Ovary (tissue), 9 donors: ENCODE results near the gene IL3RA. TPM values are rescaled to one million over a fixed set of nuclear protein-coding genes. Genes with fewer than 3 reads are reported as not detected.

Source experiments
- DNase-seq, 5 donors: peaks; one replicate each; pipeline ENCODE4 v3.0.0-alpha.2; 2019 to 2020
- H3K27ac ChIP-seq, 2 donors: fragments of 200-600 bp; one replicate each; pipeline versions ENCODE4 v1.5.1 to v1.8.0; 2019 to 2022
- H3K27me3 ChIP-seq: fragments of 200-600 bp; one replicate; pipeline ENCODE4 v1.8.0; 2022
- H3K36me3 ChIP-seq: fragments of 200-600 bp; sonication (generic); one replicate; pipeline ENCODE4 v1.5.1; 2019
- H3K4me1 ChIP-seq: one replicate; pipeline ENCODE4 v1.8.1; 2013; ENCODE audit warnings: mild to moderate bottlenecking, moderate library complexity; ENCODE audit not compliant: insufficient read depth
- H3K4me3 ChIP-seq: fragments of 200-600 bp; sonication (generic); one replicate; pipeline ENCODE4 v1.5.1; 2017
- H3K9me3 ChIP-seq, 2 donors: fragments of 200-600 bp in 1 of 2; sonication (generic) in 1 of 2; one replicate each; pipeline versions ENCODE4 v1.5.1 to v1.8.1; 2013 to 2019; ENCODE audit warnings: mild to moderate bottlenecking in 1 of 2, moderate library complexity in 1 of 2
- CTCF ChIP-seq, 3 donors: fragments of 450-650 bp in 2 of 3; fragments of 200-600 bp in 1 of 3; IDR thresholded peaks; one replicate each; pipeline versions ENCODE4 v1.5.1 to v1.8.0; 2016 to 2022; ENCODE audit warnings: antibody characterized with exemption in 3 of 3, mild to moderate bottlenecking in 1 of 3
- EP300 ChIP-seq: sonication (generic); formaldehyde crosslinking; IDR thresholded peaks from one replicate; pipeline ENCODE4 v1.6.1; 2017; ENCODE audit warnings: antibody characterized with exemption
- POLR2A ChIP-seq: fragments of 450-650 bp; IDR thresholded peaks from one replicate; pipeline ENCODE4 v1.6.1; 2017; ENCODE audit warnings: antibody characterized with exemption, mild to moderate bottlenecking, moderate library complexity
- WGBS, 3 donors: extraction: QIAGEN DNeasy Blood & Tissue Kit in 1 of 3; methylation state at CpG; one replicate each; pipeline versions ENCODE4 v1.1.5 to v1.1.7; 2013 to 2017; 5-methylcytosine and 5-hydroxymethylcytosine counted together
- intact Hi-C, 4 donors: fragments of 100-400 bp; cut with DNase I; formaldehyde crosslinking; loops; one replicate each; pipeline versions ENCODE4 v1.11.0 to v1.15.1; 2022 to 2023
- polyA plus RNA-seq, 2 donors: library from polyadenylated mRNA; stranded (reverse); fragments of 200-250 nt in 1 of 2; fragments of 350-450 nt in 1 of 2; fragmentation: Illumina TruSeq in 1 of 2; extraction: RNeasy Lipid Tissue Mini Kit (QIAGEN cat#74804) in 1 of 2; gene quantifications; one replicate each; pipeline ENCODE4 v1.2.3, GENCODE V29; 2013 to 2014
- total RNA-seq, 7 donors: library from RNA; depleted of rRNA in 2 of 7; stranded (reverse); fragments of >200 nt in 2 of 7; fragmentation: NEBNext Ultra II Directional in 3 of 7; extraction: Animal tissue kit (Norgen Biotek cat#: 25700) in 3 of 7; gene quantifications; one replicate each; pipeline versions ENCODE4 v1.1.0 to v1.2.4, GENCODE V29; 2016 to 2023
- donor health status: DM: no; HTN: no; CAD: no; lungs with moderate emphysema.
- donor health status: DM: no; HTN: no; CAD: no.
- donor health status: Bipolar disorder and iron deficiency.
- donor health status: DM: yes; HTN: yes; CAD: no.
- donor health status: DM: no; HTN: no; CAD: no.
- donor health status: DM: yes; HTN: yes; CAD: no.

Gene IL3RA
- total and polyA plus RNA-seq, 9 donors: 0.12 to 5.1 (median 2.0) TPM

DNA sequence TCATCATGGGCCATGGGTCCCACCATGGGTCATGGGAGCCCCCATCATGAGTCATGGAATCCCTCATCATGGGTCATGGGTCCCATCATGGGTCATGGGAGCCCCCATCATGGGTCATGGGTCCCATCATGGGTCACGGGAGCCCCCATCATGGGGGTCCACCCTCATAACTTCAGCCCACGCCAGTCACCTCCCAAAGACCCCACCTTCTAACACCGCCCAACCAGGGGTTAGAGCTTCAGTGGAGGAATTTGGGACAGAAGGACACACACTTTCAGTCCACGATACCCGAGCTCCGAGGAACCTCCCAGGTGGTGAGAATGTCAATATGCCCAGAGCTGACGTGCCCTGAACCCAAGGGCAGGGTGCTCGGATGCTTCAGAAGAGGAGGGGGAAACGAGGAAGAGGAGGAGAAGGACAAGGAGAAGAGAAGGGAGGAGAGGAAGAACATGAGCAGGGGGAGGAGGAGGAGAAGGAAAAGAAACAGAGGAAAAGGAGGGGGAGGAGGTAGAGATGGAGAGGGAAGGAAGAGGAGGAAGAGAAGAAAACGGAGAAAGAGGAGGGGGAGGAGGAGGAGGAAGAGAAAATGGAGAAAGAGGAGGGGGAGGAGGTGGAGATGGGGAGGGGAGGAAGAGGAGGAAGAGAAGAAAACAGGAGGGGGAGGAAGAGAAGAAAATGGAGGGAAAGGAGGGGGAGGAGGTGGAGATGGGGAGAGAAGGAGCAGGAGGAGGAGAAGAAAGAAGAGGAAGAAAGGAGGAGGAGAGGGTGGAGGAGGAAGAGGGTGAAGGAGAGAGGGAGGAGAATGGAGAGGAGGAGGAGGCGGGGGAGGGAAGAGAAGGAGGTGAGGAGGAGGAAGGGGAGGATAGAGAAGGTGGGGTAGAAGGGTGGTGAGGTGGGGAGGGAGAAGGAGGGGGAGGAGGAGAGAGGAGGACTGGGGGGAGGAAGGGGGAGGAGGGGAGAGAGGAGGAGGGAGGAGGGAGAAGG lies 17.7 kb downstream of the IL3RA start:
- TF ChIP-seq POLR2A: no peak
- no peak for TF ChIP-seq EP300
- no peak for TF ChIP-seq CTCF (IDR thresholded peaks at IDR 0.05)
- Histone ChIP-seq H3K4me1 (peaks cover 6% of the 10 kb centered on the region), H3K27me3 (no peaks in the 10 kb centered on the region), H3K27ac (no peak overlapping the region), H3K9me3 (peaks cover 0 to 10% of the 10 kb centered on the region in 2 donors), H3K4me3 (no peak overlapping the region), H3K36me3 (no peaks in the 10 kb centered on the region)
- intact Hi-C loops: no loop called here
- WGBS, 3 donors: 80 to 83% (median 82%) methylated on average over 10 to 11 of the region's 11 CpGs
- no peak for DNase-seq

DNA sequence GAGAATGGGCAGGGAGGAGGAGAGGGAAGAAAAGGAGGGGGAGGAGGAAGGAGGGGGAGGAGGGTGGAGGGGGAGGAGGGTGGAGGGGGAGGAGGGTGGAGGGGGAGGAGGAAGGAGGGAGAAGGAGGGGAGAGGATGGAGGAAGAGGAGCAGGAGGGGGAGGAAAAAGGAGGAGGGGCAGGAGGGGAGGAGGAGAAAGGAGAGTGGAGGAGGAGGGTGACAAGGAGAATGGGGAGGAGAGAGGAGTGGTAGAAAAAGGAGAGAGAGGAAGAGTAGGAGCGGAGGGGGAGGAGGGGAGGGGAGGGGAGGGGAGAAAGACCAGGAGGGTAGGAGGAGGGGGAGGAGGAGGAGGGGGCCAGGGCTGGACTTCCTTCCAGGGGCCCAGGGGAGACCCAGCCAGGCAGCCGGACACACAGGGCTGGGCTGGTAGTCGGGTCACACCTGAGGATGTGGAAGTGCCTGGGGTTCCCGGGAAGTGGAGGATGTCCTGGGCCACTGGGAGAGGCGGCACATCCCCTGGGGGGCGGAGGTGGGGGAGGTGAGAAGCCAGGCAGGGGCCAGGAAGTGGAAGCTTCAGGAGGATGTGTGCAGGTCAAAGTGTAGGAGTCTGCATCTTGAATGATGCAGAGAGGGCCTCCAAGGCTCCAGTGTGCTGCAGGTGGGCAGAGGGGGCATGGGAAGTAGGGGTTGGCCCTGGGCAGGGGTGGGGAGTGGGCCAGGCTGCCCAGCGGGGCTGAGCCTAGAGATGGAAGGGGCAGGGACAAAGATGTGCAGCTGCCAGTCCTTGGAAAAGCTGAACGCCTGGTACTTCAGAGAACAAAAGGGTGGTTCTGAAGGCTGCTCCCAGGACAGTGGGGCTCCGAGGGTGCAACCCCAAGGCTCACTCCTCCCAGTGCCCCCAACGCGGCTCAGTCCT lies 18.8 kb downstream of the IL3RA start:
- Histone ChIP-seq H3K27me3 (no peaks in the 10 kb centered on the region), H3K36me3 (no peaks in the 10 kb centered on the region), H3K4me3 (no peak overlapping the region), H3K4me1 (peaks cover 6% of the 10 kb centered on the region), H3K9me3 (peaks cover 0 to 10% of the 10 kb centered on the region in 2 donors), H3K27ac (peak overlapping the region in 1 of 2 donors; percentile 54)
- peak in 3 of 5 donors; percentile 32 to 51 (median 43) for DNase-seq
- intact Hi-C loops: no loop called here
- no peak for TF ChIP-seq EP300
- TF ChIP-seq POLR2A: no peak
- no peak for TF ChIP-seq CTCF (IDR thresholded peaks at IDR 0.05)
- WGBS, 3 donors: 26 to 39% (median 34%) methylated on average over 11 of the region's 11 CpGs

- peaks cover 6% of the 10 kb centered on the region for H3K4me1 ChIP-seq
- peak in 2 of 5 donors; percentile 10 to 24 for DNase-seq
- 98 to 100% (median 99%) methylated on average over 10 of the region's 10 CpGs for WGBS, 3 donors
- H3K9me3 ChIP-seq: peaks cover 0 to 10% of the 10 kb centered on the region in 2 donors
- no peaks in the 10 kb centered on the region for H3K27me3 ChIP-seq
- no peak for TF ChIP-seq POLR2A
- TF ChIP-seq CTCF (IDR thresholded peaks at IDR 0.05): no peak
- TF ChIP-seq EP300: no peak
- no peak overlapping the region for H3K4me3 ChIP-seq
- H3K36me3 ChIP-seq: no peaks in the 10 kb centered on the region
- intact Hi-C loops: no loop called here
- H3K27ac ChIP-seq: no peak overlapping the region
These were observed 21.4 kb downstream of the IL3RA start for GRCh38 chrX:1357993-1358392.

GRCh38 chrX:1358793-1359476 lies 22.4 kb downstream of the IL3RA start:
- DNase-seq: peak in 1 of 5 donors; percentile 17
- Histone ChIP-seq H3K36me3 (no peaks in the 10 kb centered on the region), H3K4me1 (peaks cover 6% of the 10 kb centered on the region), H3K27me3 (no peaks in the 10 kb centered on the region), H3K27ac (no peak overlapping the region), H3K4me3 (no peak overlapping the region), H3K9me3 (peaks cover 0 to 10% of the 10 kb centered on the region in 2 donors)
- TF ChIP-seq CTCF (IDR thresholded peaks at IDR 0.05) (no peak), POLR2A (no peak), EP300 (no peak)
- intact Hi-C loops: no loop called here
- 84 to 86% (median 85%) methylated on average over 6 of the region's 6 CpGs for WGBS, 3 donors
